Stimulated activated CD4-positive, alpha-beta T cell treated with anti-CD3 and anti-CD28 coated beads, Interleukin-4, amount 100 ng/mL, for 24 hours (primary cell): ENCODE results near the gene LIF.

ENCODE experiments used
- DNase-seq: peaks from one replicate; pipeline ENCODE4 v3.0.0-alpha.2; 2020

LIF gene

DNA sequence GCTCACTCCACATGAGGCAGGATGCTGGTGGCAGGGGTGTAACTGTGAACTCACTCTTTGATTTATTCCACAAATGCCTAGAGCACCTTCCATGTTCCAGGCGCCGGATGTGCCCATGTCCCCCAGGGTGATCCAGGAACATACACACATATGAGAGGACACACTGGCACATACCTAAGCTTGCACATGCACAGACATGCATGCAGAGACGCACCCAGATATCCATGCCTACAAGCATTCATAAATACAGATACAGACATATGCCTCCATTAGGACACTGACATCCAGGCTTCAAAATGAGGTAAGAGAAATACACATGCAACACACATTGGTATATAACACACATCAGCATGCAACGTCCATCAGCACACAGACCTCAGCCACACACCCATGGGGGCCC is 15.6 kb upstream of the LIF start:
- no peak for DNase-seq

DNA sequence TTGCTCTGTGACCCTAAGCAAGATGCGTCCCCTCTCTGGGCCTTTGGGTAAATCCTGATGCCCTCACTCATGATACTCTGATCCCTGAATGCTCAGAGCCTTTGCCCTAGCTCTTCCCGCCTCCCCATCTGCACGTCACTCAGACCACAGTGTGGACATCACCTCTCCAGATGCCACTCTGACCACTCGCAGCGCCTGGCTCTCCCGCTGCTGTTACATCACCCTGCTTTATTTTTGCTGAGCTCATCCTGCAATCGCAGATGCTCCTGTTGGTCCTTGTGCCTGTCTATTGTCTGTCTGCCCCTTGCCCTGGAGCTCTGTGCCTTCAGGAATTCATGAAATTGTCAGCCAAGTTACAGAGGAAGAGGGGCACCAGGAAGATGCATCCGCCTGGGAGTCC is 14.6 kb upstream of the LIF start:
- DNase-seq: no peak

DNA sequence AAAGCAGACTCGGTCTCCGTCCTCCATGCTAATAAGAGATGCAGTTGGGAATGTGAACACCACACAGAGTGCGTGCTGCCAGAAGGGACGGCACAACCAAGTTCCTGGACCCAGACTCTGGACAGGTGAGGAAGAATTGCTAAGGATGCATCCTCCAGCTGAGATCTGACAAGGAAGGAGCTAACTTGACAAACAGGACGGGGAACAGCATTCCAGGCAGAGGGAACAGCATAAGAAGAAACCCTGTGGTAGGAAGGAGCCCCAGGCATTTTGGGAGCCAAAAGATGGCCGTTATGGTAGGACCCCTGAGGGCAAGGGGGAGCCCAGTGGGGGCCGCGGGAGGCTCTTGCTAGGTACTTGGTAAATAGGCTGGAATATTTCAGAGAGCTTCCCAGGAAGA is 14.1 kb upstream of the LIF start:
- DNase-seq: no peak

DNA sequence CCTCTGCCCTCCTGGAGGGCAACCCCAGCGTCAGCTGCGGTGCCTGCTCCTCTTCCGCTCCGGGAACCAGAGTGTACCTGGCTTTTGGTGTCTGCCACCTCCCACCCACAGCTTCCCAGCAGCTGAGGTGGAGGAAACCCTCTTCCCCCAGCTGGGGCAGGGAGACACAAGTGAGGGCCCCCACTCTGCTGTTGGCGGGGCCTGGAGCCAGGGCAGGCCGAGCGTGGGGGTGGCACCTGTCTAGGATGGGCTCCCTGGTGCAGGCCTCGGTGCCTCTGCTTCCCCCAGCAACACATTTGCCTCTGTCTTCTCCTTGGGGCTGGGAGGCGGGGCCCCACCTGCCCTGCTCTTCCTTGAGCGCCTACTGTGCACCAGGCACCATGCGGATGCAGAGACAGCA is 13.7 kb upstream of the LIF start:
- no peak for DNase-seq

DNA sequence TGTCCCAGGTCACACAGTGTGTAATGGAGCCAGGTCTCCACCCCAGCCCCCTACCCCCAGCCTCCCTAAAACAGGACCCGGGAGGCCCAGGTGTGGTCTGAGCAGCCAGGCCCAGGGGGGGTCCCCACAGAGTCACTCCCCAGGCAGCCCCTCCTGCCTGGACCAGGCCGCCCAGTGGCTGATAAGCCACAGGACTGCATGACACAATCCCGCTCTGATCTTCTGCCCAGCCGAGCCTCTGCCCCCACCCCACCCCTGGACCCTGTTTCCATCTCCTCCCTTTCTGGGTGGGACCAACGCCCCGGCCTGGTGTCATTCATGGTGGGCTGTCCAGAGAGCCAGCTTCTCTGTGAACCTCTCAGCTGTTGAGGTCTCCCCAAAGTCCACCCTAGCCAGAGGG is 7.8 kb upstream of the LIF start:
- DNase-seq: no peak

DNA sequence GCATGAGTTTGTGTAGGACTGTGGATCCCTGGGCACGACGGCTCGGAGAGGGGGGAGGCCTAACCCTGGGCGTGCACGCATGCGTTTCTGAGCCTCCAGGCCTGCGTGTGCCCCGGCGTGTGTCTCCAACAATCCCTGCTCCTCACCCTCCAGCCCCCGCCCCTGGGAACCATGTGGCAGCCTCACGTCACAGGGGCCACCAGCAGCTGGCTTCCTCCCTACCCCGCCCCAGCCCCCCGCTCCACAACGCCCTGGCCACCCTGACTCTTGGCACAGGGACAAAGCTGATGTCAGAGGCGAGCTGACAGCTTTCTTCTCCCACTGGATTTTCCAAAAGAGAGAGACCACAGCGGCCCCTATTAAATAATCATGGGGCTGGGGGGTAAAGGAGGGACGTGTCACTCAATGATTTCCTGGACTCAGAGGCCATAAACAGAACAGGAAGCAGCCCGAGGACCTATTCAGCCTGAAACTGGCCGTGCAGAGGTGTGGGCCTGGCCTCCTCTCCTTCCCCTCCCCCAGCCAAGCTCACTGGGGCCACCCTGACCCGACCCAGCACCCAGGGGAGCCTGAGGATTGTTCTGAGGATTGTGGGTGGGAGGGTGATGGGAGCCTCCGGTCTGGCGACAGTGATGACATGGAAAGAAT is 6.8 kb upstream of the LIF start:
- no peak for DNase-seq

DNA sequence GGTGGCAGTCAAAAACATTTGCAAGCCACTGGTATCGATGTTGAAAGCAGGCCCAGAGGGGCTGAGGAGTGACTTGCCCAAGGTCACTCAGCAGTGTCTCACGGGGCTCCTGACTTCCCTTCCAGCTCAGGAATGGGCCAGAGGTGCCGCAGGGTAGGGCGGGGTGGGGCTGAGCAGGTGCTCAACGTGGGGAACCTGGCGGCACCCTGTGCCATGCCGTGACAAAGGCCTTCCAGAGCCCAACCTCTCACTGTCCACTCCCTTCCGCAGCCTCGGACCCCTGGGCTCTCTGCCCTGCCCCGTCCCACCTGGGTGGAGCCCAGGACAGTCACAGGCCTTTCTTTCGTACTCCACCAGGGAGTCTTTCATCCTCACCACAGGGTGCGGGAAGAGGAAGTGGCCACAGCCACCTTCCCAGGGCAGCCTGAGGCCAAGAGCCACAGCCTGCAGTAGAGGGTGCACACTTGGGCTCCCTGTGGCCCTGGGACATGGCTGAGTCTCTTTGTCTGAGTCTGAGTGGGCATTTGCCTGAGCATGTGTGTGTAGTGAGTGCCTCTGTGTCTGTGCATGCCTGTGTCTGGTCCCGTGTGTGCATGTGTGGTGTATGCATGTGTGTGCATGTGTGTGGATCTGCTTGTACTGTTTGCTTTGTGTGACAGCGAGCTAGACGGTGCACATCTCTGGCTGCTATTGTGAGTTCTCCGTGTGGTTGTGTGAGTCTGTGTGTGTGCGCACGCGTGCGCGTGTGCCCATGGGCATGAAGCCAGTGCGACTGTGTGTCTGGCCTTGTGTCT is 6.0 kb upstream of the LIF start:
- DNase-seq: no peak

DNA sequence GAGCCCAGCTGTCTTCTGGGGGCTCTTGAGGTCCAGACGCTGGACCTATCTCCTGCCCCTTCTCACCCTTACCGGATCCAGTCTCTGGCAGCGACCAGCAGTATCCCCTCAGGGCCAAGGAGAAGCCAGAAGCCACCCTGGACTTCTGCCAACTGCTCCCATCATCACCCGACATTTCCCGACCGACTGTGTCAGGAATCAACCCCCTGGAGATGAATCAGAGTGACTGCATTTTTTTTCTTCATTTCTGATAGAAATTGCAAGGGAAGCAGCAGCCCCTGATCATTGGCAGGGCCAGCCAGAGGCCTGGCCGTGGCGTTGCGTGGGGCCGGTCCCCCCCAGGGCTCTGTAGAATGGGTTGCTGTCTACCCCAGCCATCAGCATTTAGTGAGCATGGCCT is 5.2 kb upstream of the LIF start:
- DNase-seq: no peak

DNA sequence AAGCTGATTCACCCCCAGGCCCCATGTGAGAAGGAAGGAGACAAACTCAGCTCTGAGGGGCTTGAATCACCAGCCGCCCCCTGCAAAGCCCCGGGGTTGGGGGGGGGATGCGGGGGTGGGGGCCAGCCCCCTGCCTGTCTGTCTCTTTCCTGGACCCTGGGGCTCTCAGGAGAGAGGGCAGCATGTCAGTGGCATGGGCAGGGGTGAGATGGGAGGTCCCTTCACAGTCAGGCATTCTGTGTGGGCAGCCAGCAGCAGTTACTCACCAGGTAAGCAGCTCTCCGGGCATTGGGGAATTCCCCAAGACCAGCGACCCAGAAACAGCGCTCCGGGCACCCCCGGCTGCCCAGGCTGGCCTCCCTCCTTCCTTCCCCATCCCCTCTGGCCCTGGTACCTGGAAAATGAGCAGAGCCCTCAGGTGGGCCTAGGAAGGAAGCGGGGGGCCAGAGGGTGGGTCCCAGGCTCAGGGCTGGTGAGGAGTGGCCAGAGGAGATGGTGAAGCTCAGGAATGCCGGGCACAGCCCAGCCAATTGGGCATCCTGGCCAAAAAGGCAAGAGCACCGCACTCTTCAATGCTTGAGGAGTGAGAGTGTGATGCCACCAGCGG is 4.2 kb upstream of the LIF start:
- peak; percentile 60 for DNase-seq

DNA sequence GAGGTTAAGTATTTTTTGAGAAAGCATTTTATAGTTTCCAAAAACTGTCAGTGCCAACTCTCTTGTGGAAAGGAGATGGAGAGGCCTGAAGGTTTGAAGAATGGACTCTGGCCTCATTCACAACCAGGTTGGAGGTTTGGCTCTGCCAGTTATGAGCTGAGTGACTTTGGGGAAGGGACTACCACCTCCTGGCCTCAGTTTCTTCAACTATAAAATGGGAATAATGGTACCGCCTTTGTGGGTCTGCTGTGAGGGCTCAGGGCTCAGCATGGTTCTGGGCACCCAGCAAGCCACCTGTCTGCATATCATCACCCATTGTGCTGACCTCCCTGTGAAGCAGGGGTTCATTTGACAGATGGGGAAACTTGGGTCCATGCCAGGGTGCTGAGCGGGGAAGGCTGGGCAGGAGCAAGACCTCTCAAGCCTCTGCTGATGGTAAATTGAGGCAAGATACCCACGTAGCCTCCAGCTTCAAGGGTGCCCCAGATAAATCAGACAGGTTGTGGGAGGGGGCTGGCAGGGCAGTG is 3.5 kb upstream of the LIF start:
- DNase-seq: no peak

DNA sequence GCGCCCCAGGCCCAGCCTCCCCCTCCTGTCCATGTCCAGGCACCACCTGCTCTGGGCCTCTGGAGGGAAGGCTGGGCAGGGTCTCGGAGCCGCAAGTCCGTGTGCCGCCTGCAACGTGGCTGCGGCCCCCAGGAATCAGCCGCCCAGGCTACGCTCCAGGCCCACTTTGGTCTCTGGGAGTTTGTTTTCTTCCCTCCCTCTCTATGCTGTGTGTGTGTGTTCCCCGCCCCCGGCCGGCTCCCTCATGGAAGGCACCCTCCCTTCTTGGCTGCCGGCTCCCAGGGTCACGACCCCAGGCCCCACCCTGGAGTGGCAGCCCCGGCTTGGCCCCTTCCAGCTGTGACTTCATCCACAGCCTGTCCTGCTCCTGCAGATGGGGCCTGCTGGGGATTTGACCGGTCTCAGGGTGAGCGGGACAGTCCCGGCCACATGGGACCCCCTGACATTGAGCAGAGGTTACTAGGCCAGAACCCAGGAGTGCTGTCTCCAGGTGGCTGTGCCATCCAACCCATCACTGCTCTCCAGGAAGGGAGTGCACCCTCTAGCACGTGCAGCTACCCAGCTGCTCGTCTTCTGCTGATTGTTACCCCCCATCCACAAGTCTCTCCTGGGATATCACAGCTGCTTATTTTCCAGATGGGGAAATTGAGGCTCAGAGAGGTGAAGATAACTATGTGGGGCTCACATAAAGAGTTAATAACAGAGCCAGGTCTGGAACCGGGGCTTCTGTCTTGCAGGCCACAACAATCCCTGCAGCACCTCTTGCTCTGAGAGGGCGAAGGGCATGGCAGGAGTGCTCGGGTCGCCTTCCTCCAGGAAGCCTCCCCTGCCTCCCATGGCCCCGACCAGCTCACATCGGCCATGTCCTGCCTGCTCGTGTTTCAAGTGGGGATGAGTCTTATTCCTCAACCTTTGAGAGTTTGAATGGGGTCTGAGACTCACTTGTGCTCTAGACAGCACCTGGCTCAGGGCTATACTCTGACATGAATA is 2.8 kb upstream of the LIF start:
- no peak for DNase-seq

DNA sequence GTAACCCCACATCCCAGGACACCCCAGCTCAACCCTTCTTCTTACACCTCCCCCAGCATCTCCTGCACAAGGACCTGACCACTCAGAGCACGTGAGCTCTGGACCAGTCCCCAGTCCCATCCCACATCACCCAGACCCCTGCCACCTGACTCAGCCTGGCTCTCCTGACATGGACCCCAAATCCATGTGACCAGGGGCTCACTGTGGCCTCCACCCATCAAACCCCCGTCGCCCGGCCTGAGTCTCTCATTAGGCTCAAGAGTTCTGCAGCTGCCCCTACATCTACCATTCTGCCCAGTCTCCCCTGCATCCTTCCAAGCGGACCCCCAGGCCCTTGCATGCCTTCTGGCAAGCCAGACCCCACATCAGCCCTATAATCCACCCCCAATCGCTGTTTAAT is 1.9 kb upstream of the LIF start:
- DNase-seq: no peak

DNA sequence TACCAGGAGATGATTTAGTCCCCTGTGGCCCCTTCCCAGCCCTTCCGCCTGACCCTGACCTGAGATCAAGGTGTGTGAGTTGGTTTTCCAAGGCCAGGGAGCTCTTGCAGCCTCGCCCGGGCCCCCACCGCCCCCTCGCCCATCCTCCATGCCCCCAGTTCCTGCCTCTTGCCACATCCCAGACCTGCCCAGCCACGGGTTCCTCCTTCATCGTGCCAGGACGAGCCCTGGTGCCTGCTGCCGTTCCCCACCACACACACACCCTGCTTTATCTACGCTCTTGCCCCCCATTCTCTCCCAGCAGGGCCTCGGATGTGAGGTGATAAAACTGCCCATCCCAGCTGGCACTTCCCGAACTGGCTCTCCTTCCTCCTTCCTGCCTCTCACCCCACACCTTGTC is 1.4 kb upstream of the LIF start:
- DNase-seq: no peak

DNA sequence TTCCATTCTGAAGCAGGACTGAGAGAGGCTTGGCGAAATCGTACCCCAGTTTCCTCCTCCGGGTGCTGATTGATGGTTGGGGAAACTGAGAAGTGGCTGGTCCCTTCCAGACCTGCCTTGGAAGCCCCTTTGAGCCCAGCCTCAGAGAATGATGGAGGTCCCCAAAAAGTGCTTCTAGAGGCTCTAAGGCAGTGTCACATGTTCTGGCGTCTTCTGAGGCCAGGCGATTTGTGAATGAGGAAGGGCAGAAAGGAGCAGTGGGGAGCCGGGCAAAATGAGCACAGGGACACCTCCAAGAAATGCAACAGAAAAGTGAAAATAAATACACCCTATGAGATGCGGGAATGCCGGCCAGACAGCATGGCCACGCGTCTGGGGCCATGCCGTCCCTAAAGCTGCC is 1.0 kb upstream of the LIF start:
- DNase-seq: no peak

DNA sequence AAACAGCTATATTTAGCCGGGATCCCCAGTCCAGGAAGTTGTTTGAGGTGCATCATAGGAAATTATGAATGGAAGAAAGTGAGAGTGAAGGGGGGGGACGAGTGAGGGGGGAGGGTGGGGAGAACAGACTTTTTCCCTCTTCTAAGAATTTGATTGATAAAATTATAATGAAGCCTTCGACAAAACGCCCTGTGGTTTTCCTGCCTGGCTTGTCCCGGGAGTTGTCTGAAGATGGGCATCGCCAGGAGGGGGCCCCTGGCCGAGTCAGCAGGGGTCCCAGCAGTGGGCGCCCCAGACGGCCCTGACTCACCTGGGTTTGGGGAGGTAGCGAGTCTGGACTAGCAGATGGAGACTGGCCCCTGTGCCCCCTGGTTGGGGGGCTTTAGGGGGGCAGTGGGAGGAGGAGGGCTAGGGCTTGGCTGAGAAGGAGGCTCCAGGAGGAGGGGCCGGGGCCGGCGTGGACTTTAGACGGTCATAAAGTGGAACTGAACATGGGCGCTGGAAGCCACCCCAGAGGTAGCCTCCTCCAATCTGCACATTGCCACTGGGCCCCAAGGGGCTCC is 336 bp upstream of the LIF start:
- no peak for DNase-seq

DNA sequence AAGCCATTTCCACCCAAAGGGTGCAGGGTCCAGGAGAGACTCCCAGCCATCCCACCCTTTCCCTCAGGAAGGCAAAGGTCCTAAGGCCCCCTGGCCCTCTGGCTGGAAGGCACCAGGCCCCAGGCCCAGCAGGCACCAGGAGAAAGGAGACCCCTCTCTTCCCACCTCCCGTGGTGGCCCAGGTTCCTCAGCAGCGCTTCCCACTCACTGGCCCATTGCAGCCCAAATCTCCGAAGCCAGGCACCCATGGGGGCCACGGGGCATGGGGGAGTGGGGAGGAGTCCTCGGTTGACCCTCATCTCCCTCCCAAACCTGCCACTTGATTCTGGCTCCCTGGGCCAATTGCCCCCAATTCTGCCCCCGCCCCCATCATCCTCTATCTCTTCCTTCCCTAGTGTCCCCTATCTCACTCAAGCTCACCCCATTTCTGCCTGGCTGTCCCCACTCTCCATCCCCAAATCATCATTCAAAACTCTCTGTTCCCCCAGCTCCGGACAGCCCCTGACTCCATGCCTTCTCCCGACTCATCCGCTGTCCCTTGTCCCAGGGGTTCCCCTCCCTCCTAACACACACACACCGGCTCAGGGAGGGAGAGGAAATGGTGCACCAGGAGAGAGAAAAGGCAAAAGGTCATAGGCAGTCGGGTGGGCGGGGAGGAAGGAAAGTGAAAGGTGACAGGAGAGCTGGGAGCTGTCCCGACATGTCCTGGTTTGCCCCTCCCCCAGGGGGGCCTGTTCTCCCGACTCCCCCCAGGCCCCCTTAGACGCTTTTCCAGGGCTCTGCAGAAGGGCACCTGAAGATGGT is 1.2 kb downstream of the LIF start:
- peak; percentile 39 for DNase-seq

DNA sequence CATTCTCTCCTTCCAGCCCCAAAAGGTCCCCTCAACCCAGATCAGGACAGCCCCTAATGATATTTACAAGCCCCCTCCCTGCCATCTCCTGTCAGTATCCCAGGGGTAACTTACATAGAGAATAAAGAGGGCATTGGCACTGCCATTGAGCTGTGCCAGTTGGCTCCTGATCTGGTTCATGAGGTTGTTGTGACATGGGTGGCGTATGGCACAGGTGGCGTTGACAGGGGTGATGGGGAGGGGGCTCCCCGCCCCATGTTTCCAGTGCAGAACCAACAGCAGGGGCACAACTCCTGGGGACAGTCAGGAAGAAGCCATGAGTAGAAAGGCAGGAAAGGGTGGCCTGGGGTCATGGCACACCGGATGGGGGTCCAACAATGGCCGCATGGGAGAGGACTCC is 1.9 kb downstream of the LIF start:
- DNase-seq: no peak

DNA sequence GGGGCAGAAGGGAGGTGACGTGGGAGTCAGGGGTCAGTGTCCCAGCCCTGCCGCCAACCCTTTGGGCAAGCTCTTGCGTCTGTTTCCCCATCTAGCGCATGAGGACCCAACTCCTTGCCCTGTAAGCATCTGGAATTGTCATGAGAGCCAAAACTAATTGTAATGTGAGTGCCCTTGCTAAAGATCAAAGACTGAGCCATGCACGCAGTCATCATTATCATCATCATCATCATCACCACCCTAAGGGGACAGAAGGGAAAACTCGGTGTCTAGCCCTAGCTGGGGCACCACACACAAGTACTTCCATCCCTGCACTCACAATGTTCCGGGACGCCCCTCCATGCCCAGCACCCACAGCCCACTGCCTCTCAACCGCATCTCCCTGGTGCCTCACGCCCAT is 2.5 kb downstream of the LIF start:
- DNase-seq: no peak

DNA sequence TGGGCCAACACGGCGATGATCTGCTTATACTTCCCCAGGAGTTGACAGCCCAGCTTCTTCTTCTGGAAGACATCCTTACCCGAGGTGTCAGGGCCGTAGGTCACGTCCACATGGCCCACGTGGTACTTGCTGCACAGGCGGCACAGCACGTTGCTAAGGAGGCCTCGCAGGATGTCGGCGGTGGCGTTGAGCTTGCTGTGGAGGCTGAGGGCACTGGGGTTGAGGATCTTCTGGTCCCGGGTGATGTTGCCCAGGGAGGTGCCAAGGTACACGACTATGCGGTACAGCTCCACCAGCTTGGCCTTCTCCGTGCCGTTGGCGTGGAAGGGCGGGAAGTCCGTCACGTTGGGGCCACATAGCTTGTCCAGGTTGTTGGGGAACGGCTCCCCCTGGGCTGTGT is 2.9 kb downstream of the LIF start:
- DNase-seq: no peak

DNA sequence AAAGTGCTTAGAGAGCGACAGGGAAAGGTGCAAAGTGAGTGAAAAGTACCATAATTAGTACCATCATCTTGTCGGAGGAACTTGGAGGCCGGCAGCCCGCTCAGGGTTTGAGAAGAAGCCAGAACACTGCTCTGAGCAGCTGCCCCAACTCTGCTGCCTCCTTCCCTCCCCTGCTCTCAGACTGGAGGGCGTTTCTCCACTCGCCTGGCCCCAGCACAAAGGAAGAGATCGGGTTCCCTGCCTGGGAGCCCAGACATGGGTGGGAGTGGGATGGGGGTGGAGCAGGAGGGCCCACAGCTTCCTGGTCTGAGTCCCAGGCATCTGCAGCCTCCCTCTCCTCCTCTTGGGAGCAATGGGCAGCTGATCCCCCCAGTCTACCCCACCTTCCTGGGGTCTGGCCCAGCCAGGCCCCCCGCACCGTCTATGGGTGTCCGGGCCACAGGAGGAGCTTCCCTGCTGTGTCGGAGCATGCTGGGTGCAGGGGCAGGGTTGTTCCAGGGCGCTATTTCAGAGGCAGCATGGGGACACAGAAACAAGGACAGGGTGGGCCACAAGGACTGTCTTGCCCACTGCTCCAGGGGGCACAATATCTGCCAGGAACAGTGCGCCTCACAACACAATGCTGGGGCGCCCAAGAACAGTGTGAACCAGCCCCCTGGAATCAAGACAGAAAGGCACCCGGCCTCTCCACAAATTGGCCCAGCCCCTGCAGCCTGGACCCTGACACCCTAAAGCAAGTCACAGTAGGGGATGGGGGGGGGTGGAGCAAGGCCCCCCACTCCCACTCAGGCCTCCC is 4.8 kb downstream of the LIF start:
- DNase-seq: no peak
